H1 (cell line): ENCODE measurements around the gene EFCAB6. TPM values are rescaled to one million over a fixed set of nuclear protein-coding genes. Genes with fewer than 3 reads are reported as not detected.

Source experiments
- CTCF ChIA-PET: fragments of 300-600 bp; sonication (Branson Sonifier 250); formaldehyde crosslinking; loops from one replicate; lab custom pipeline; 2021; ENCODE audit not compliant: partially characterized antibody; lab: Charles Lee
- POLR2A ChIA-PET: fragments of 300-600 bp; sonication (Branson Sonifier 250); formaldehyde crosslinking; loops from one replicate; lab custom pipeline; 2021; ENCODE audit warnings: inconsistent platforms; ENCODE audit not compliant: partially characterized antibody; lab: Charles Lee
- DNase-seq, 2 experiments: peaks; one replicate each; pipeline versions ENCODE4 v3.0.0 to v3.0.0-alpha.2; 2010 to 2022; ENCODE audit warnings: low spot score in 2 of 2, low read depth in 1 of 2, mixed read lengths in 1 of 2
- FAIRE-seq: peaks from 2 replicates; lab custom pipeline; 2011; peaks lifted over from hg19 to GRCh38; lab: Jason Lieb, UNC
- H2AFZ ChIP-seq: 2 replicates; pipeline ENCODE4 v1.8.1; 2012; ENCODE audit warnings: low read length, inconsistent platforms
- H2AK5ac ChIP-seq: 2 replicates; pipeline ENCODE4 v1.6.1; 2013; ENCODE audit warnings: low read depth, low read length
- H2BK120ac ChIP-seq: replicated peaks from 2 replicates; pipeline ENCODE3; 2013; ENCODE audit warnings: low read depth, low read length, inconsistent platforms
- H2BK12ac ChIP-seq: 2 replicates; pipeline ENCODE4 v1.6.1; 2013; ENCODE audit warnings: low read depth, low read length
- H2BK15ac ChIP-seq: 2 replicates; pipeline ENCODE4 v1.6.1; 2013; ENCODE audit warnings: low read length
- H2BK20ac ChIP-seq: 2 replicates; pipeline ENCODE4 v1.6.1; 2013; ENCODE audit warnings: low read length
- H2BK5ac ChIP-seq: 2 replicates; pipeline ENCODE4 v1.6.1; 2013; ENCODE audit warnings: low read depth, low read length
- H3K14ac ChIP-seq: 2 replicates; pipeline ENCODE4 v1.6.1; 2013; ENCODE audit warnings: inconsistent platforms; ENCODE audit not compliant: insufficient read length
- H3K18ac ChIP-seq: 2 replicates; pipeline ENCODE4 v1.6.1; 2013; ENCODE audit warnings: low read length; ENCODE audit errors: extremely low read depth
- H3K23ac ChIP-seq: 2 replicates; pipeline ENCODE4 v1.6.1; 2013; ENCODE audit warnings: inconsistent platforms; ENCODE audit not compliant: insufficient read length
- H3K23me2 ChIP-seq: 2 replicates; pipeline ENCODE4 v1.6.1; 2013; ENCODE audit warnings: low read depth, low read length
- H3K27ac ChIP-seq: 2 replicates; pipeline ENCODE4 v1.6.1; 2011; ENCODE audit warnings: low read depth, low read length, inconsistent platforms
- H3K27me3 ChIP-seq, 4 experiments: replicated peaks in 1 of 4; 1 replicate in 1 of 4; 2 replicates in 3 of 4; pipeline versions ENCODE4 v1.6.1 to v1.8.1; 2011 to 2013; ENCODE audit warnings: low read length in 3 of 4, mild to moderate bottlenecking in 3 of 4, inconsistent platforms in 2 of 4, mixed read lengths in 2 of 4, moderate library complexity in 1 of 4; ENCODE audit not compliant: control insufficient read depth in 3 of 4, insufficient read depth in 3 of 4; ENCODE audit errors: extremely low read depth in 1 of 4
- H3K36me3 ChIP-seq, 4 experiments: 2 replicates each; pipeline versions ENCODE4 v1.6.1 to v1.8.1; 2011 to 2013; ENCODE audit warnings: mild to moderate bottlenecking in 4 of 4, low read length in 3 of 4, moderate library complexity in 2 of 4, control low read depth in 1 of 4, inconsistent platforms in 1 of 4; ENCODE audit not compliant: insufficient read depth in 4 of 4, control insufficient read depth in 2 of 4
- H3K4ac ChIP-seq: replicated peaks from 2 replicates; pipeline ENCODE3; 2013; ENCODE audit warnings: low read length, low read depth, mixed read lengths, inconsistent platforms; ENCODE audit not compliant: insufficient read length
- H3K4me1 ChIP-seq, 4 experiments: replicated peaks in 1 of 4; 1 replicate in 1 of 4; 2 replicates in 3 of 4; pipeline versions ENCODE4 v1.6.1 to v1.8.1; 2011 to 2013; ENCODE audit warnings: low read length in 3 of 4, inconsistent platforms in 2 of 4, mixed read lengths in 1 of 4; ENCODE audit not compliant: insufficient read depth in 4 of 4, control insufficient read depth in 3 of 4
- H3K4me2 ChIP-seq, 2 experiments: 2 replicates each; pipeline versions ENCODE4 v1.6.1 to v1.8.1; 2011 to 2013; ENCODE audit warnings: low read depth in 2 of 2, low read length in 2 of 2, control low read depth in 1 of 2, inconsistent platforms in 1 of 2, mild to moderate bottlenecking in 1 of 2; ENCODE audit not compliant: insufficient read depth in 1 of 2
- H3K4me3 ChIP-seq, 4 experiments: fragments of 200-600, 300-600 bp in 1 of 4; sonication (generic), shearing (Covaris generic), sonication (Bioruptor Twin) in 1 of 4; 2 replicates each; pipeline versions ENCODE4 v1.5.1 to v1.8.1; 2011 to 2016; ENCODE audit warnings: low read length in 4 of 4, low read depth in 3 of 4, control low read depth in 2 of 4, inconsistent platforms in 2 of 4, mild to moderate bottlenecking in 2 of 4, mixed read lengths in 1 of 4, moderate library complexity in 1 of 4; ENCODE audit not compliant: insufficient read depth in 2 of 4; ENCODE audit errors: extremely low read depth in 1 of 4
- H3K56ac ChIP-seq: replicated peaks from 2 replicates; pipeline ENCODE3; 2013; ENCODE audit warnings: low read depth, mild to moderate bottlenecking, mixed read lengths, low read length, inconsistent platforms; ENCODE audit not compliant: insufficient read length
- H3K79me1 ChIP-seq: 2 replicates; pipeline ENCODE4 v1.6.1; 2013; ENCODE audit warnings: low read depth, low read length, control low read depth
- H3K79me2 ChIP-seq, 2 experiments: 2 replicates each; pipeline versions ENCODE4 v1.6.1 to v1.8.1; 2012 to 2013; ENCODE audit warnings: low read length in 2 of 2, mild to moderate bottlenecking in 2 of 2, inconsistent platforms in 1 of 2; ENCODE audit not compliant: insufficient read depth in 2 of 2, control insufficient read depth in 1 of 2
- H3K9ac ChIP-seq, 4 experiments: replicated peaks in 1 of 4; 1 replicate in 1 of 4; 2 replicates in 3 of 4; pipeline versions ENCODE4 v1.6.1 to v1.8.1; 2011 to 2013; ENCODE audit warnings: low read depth in 3 of 4, low read length in 3 of 4, control low read depth in 2 of 4, mild to moderate bottlenecking in 2 of 4, moderate library complexity in 2 of 4, inconsistent platforms in 1 of 4; ENCODE audit errors: extremely low read depth in 1 of 4
- H3K9me3 ChIP-seq, 2 experiments: 2 replicates each; pipeline versions ENCODE4 v1.6.1 to v1.8.1; 2012 to 2013; ENCODE audit warnings: mild to moderate bottlenecking in 2 of 2, moderate library complexity in 2 of 2, control low read depth in 1 of 2, inconsistent platforms in 1 of 2, low read depth in 1 of 2, low read length in 1 of 2, mixed read lengths in 1 of 2; ENCODE audit not compliant: insufficient read depth in 2 of 2
- H4K20me1 ChIP-seq, 2 experiments: replicated peaks in 1 of 2; 2 replicates each; pipeline versions ENCODE3 to v1.8.1; 2011 to 2013; ENCODE audit warnings: inconsistent platforms in 2 of 2, low read length in 2 of 2, mild to moderate bottlenecking in 1 of 2; ENCODE audit not compliant: insufficient read depth in 2 of 2, control insufficient read depth in 1 of 2
- H4K5ac ChIP-seq: 2 replicates; pipeline ENCODE4 v1.6.1; 2013; ENCODE audit warnings: low read length, low read depth, mixed read lengths, inconsistent platforms; ENCODE audit not compliant: insufficient read length
- H4K8ac ChIP-seq: 2 replicates; pipeline ENCODE4 v1.8.0; 2013; ENCODE audit warnings: mild to moderate bottlenecking, moderate library complexity, low read length, inconsistent platforms; ENCODE audit not compliant: insufficient read depth; ENCODE audit errors: extremely low read depth
- H4K91ac ChIP-seq: replicated peaks from 2 replicates; pipeline ENCODE3; 2013; ENCODE audit warnings: low read length, mixed read lengths, inconsistent platforms; ENCODE audit not compliant: insufficient read length
- HDAC6 ChIP-seq: IDR thresholded peaks from one replicate; pipeline ENCODE4 v1.7.1; 2012; ENCODE audit warnings: low read depth, mild to moderate bottlenecking, inconsistent platforms, low read length, moderate library complexity
- TCF12 ChIP-seq: IDR thresholded peaks from 2 replicates; pipeline ENCODE4 v1.6.1; 2011; ENCODE audit warnings: low read depth, mild to moderate bottlenecking, low read length
- WGBS, 2 experiments: shearing (Covaris generic) in 1 of 2; methylation state at CpG; one replicate each; pipeline versions ENCODE4 v1.1.6 to v1.1.7; 2013 to 2015; ENCODE audit warnings: low lambda C conversion rate in 2 of 2, mixed read lengths in 2 of 2, inconsistent platforms in 1 of 2, low coverage in 1 of 2, missing lambda C conversion rate in 1 of 2; ENCODE audit not compliant: insufficient replicate concordance in 2 of 2, insufficient coverage in 1 of 2, insufficient read length in 1 of 2; ENCODE audit errors: extremely low coverage in 1 of 2, missing lambda C conversion rate in 1 of 2; 5-methylcytosine and 5-hydroxymethylcytosine counted together
- polyA plus RNA-seq, 7 experiments: library from polyadenylated mRNA; depleted of rRNA in 3 of 7; stranded (reverse) in 5 of 7; unstranded in 2 of 7; fragments of >200 nt in 5 of 7; fragments of 200-250 nt in 2 of 7; gene quantifications; 1 replicate in 5 of 7; 2 replicates in 1 of 7; 4 replicates in 1 of 7; pipeline versions ENCODE4 v1.2.1 to v1.2.3, GENCODE V29; 2011 to 2013; ENCODE audit warnings: missing spikeins in 2 of 7, mixed read lengths in 2 of 7
- total RNA-seq: library from RNA; stranded (reverse); fragmentation: NEBNext Ultra II Directional; extraction: Animal tissue kit (Norgen Biotek cat#: 25700); gene quantifications from 2 replicates; pipeline ENCODE4 v1.2.1, GENCODE V29; 2021

Gene EFCAB6
- total and polyA plus RNA-seq, 2 of the 8 experiments (the other 6 are each of a cell fraction or from before 2014, with no cell fraction given): 0.32 to 1.7 TPM

DNA sequence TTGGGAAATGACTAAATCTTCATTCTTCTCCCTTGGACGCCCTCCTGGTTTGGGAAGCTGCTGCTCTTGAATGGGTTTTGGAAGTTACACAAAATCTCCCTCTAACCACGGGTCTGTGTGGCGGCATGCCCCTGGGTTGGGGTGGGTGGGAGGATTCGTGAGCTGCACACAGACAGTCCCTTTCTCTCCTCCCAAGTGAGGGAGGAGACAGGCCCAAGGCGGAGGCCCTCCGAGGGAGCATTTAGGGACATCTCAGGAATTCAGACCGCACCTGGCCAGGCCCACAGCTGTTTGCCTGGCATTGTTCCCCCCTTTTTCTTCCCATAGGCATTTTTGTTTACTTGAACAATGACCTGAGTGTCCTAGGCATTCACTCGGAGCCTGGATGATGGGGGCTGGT, 306.2 kb downstream of the EFCAB6 start:
- H3K27me3 ChIP-seq: no peaks in the 10 kb centered on the region
- no peaks in the 10 kb centered on the region for H3K36me3 ChIP-seq
- H3K18ac ChIP-seq: no peak overlapping the region
- H3K4me3 ChIP-seq: no peak overlapping the region
- no peak overlapping the region for H2BK120ac ChIP-seq
- H4K91ac ChIP-seq: no peak overlapping the region
- H3K14ac ChIP-seq: no peak overlapping the region
- H4K20me1 ChIP-seq: peaks cover 0 to 10% of the 10 kb centered on the region in 2 experiments
- H3K27ac ChIP-seq: no peak overlapping the region
- no peak overlapping the region for H3K56ac ChIP-seq
- H3K4ac ChIP-seq: no peak overlapping the region
- no peaks in the 10 kb centered on the region; a peak in 1 of 4 replicates for H3K9me3 ChIP-seq
- H2BK15ac ChIP-seq: no peak overlapping the region
- H3K23me2 ChIP-seq: peaks cover 28% of the 10 kb centered on the region; the same call in 1 of the 2 replicates
- H3K79me1 ChIP-seq: no peaks in the 10 kb centered on the region
- H2AK5ac ChIP-seq: no peak overlapping the region
- no peak overlapping the region for H2BK5ac ChIP-seq
- TF ChIP-seq TCF12: no peak
- TF ChIP-seq HDAC6: no peak
- TF ChIP-seq, all 59 proteins: peak for 0
- Histone ChIP-seq H3K79me2 (no peaks in the 10 kb centered on the region), H4K8ac (no peak overlapping the region), H2AFZ (no peak overlapping the region), H3K9ac (no peak overlapping the region), H3K23ac (no peak overlapping the region), H3K4me2 (no peak overlapping the region), H2BK12ac (no peak overlapping the region), H3K4me1 (no peaks in the 10 kb centered on the region; a peak in 1 of 7 replicates), H4K5ac (no peak overlapping the region), H2BK20ac (no peak overlapping the region)
- POLR2A ChIA-PET: no interaction called here
- DNase-seq (no peak), FAIRE-seq (no peak)
- CTCF ChIA-PET: interaction anchor here (1.2 to 2.7 kb wide), 2 partner anchors 11 to 14 kb away, joined by 5 to 13 read pairs; no protein-coding TSS in a partner anchor
- 71% methylated on average over 7 of the region's 8 CpGs; no CpG with 5 or more reads in 1 of the 2 experiments for WGBS, 2 experiments
